ENCODE data around the gene OR4D1. TPM values are rescaled to one million over a fixed set of nuclear protein-coding genes. Genes with fewer than 3 reads are reported as not detected.

The OR4D1 gene
- total and polyA plus RNA-seq, 9 of the 15 experiments (the other 6 are each of a cell fraction or from before 2014, with no cell fraction given), result not detected

- peaks cover 0 to 6% of the 10 kb centered on the region in 2 experiments; a peak in 2 of 5 replicates for H3K27me3 ChIP-seq (ENCODE audit: control insufficient read depth in 2 of 2, insufficient read depth in 2 of 2, low read length in 2 of 2)
- POLR2A ChIA-PET, result no interaction called here
- FAIRE-seq (no peak), ATAC-seq (no peak), DNase-seq (ENCODE audit: extremely low read depth in 1 of 4, low spot score in 3 of 4) (peak in 1 of 4 experiments; percentile 16)
- CTCF ChIA-PET (ENCODE audit: low intra/inter-chr PET ratio), result no interaction called here
- no peak overlapping the region for H3K9ac ChIP-seq (ENCODE audit: insufficient read depth in 1 of 2, low read depth in 2 of 2, low read length in 2 of 2)
- no peaks in the 10 kb centered on the region for H3K9me1 ChIP-seq (ENCODE audit: control insufficient read depth, insufficient read depth, low read length)
- H3K4me3 ChIP-seq, result no peak overlapping the region
- TF ChIP-seq ZNF668 (CRISPR knock-in tag; IDR thresholded peaks at IDR 0.05) (no peak), TAF7 (tag; IDR thresholded peaks at IDR 0.05) (no peak), ELF2 (CRISPR knock-in tag; IDR thresholded peaks at IDR 0.05) (no peak), POLR2AphosphoS5 (IDR thresholded peaks at IDR 0.05; ENCODE audit: control insufficient read depth, insufficient read depth, low read depth, low read length) (no peak), ZNF165 (CRISPR knock-in tag; IDR thresholded peaks at IDR 0.05; ENCODE audit: borderline replicate concordance) (no peak), JUN (IDR thresholded peaks at IDR 0.05; ENCODE audit: borderline replicate concordance, low read depth, low read length) (no peak), JUN (CRISPR knock-in tag; IDR thresholded peaks at IDR 0.05; ENCODE audit: borderline replicate concordance) (no peak), HNRNPH1 (optimal IDR thresholded peaks at IDR 0.05; ENCODE audit: low read depth, low read length) (no peak), MCM7 (IDR thresholded peaks at IDR 0.05) (no peak), EGR1 (conservative IDR thresholded peaks at IDR 0.05) (no peak)
- TF ChIP-seq, protein P1, sequence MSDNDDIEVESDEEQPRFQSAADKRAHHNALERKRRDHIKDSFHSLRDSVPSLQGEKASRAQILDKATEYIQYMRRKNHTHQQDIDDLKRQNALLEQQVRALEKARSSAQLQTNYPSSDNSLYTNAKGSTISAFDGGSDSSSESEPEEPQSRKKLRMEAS (CRISPR knock-in tag; IDR thresholded peaks at IDR 0.05), result 0 out of 2 replicates have a peak, but pooled peaks have one; percentile 36
- TF ChIP-seq, protein P2, sequence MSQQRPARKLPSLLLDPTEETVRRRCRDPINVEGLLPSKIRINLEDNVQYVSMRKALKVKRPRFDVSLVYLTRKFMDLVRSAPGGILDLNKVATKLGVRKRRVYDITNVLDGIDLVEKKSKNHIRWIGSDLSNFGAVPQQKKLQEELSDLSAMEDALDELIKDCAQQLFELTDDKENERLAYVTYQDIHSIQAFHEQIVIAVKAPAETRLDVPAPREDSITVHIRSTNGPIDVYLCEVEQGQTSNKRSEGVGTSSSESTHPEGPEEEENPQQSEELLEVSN (IDR thresholded peaks at IDR 0.05; ENCODE audit: borderline replicate concordance in 1 of 2, extremely low read depth in 1 of 2, insufficient read depth in 1 of 2, insufficient read length in 1 of 2, low read depth in 1 of 2, low read length in 1 of 2, poor library complexity in 1 of 2, severe bottlenecking in 1 of 2), result peak in 1 of 2 experiments; percentile 32
- peaks cover 0 to 4% of the 10 kb centered on the region in 2 experiments; a peak in 1 of 5 replicates for H3K4me1 ChIP-seq (replicated peaks in 1 of 2; ENCODE audit: control insufficient read depth in 2 of 2, insufficient read depth in 2 of 2, low read length in 2 of 2)
- H3K79me2 ChIP-seq (ENCODE audit: control insufficient read depth, insufficient read depth, low read length), result no peaks in the 10 kb centered on the region
- H3K36me3 ChIP-seq (ENCODE audit: control insufficient read depth, insufficient read depth, low read length), result peaks cover 26% of the 10 kb centered on the region; the same call in 2 of the 3 replicates
- H4K20me1 ChIP-seq (replicated peaks; ENCODE audit: control insufficient read depth, insufficient read depth, low read length), result no peaks in the 10 kb centered on the region
- in situ Hi-C loops (cut with MboI), result no loop called here
- H3K27ac ChIP-seq (ENCODE audit: extremely low read depth, low read depth, low read length), result no peak overlapping the region
- H3K9me3 ChIP-seq (replicated peaks; ENCODE audit: control insufficient read depth, insufficient read depth, low read depth, low read length), result no peaks in the 10 kb centered on the region
- BruUV-seq (replicated peaks), result no TSS peak
- WGBS (ENCODE audit: insufficient coverage, low coverage, missing lambda C conversion rate), result 34% methylated on average over 3 of the region's 5 CpGs
- H3K4me2 ChIP-seq (ENCODE audit: insufficient read depth, low read length), result no peak overlapping the region
- no peak overlapping the region for H2AFZ ChIP-seq (ENCODE audit: low read depth, low read length)
- intact Hi-C loops (cut with micrococcal nuclease), result no loop called here
Measured at GRCh38 chr17:58204796-58205195, 56.6 kb downstream of the OR4D1 start.
